ENCODE measurements around the gene FASTKD3. TPM values are rescaled to one million over a fixed set of nuclear protein-coding genes. Genes with fewer than 3 reads are reported as not detected.
"Not testable (repeated sequence)": the region's sequence is repeated elsewhere in the genome, so short reads cannot be mapped to it uniquely, and the experiment has no call there.

Gene FASTKD3
- 11.2 TPM for polyA plus RNA-seq

- Mint-ChIP-seq H3K9me3 (no peaks in the 10 kb centered on the region), H3K27ac (peak within 1 kb of the TSS; percentile 68 to 92 (median 77)), H3K36me3 (peaks cover 7% of the 10 kb centered on the region), H3K4me1 (peaks cover 53 to 58% (median 53%) of the 10 kb centered on the region in 3 donors), H3K27me3 (no peaks in the 10 kb centered on the region), H3K4me3 (peak within 1 kb of the TSS; percentile 91 to 99 (median 94))
Measured at GRCh38 chr5:7868773-7869473, at the start of gene FASTKD3, which contains the start of gene MTRR. TSS of gene FASTKD3 (minus strand) at chr5:7869031. CDS start at chr5:7868083, 948 bp downstream. TSS of gene MTRR (plus strand) at chr5:7869148. CDS start at chr5:7870795, 1,647 bp downstream.

- H3K27ac Mint-ChIP-seq: no peak overlapping the region
- peaks cover 7% of the 10 kb centered on the region for H3K36me3 Mint-ChIP-seq
- H3K27me3 Mint-ChIP-seq: no peaks in the 10 kb centered on the region
- H3K4me1 Mint-ChIP-seq: no peaks in the 10 kb centered on the region
- H3K9me3 Mint-ChIP-seq: peaks cover 7 to 10% (median 10%) of the 10 kb centered on the region in 3 donors
- no peak overlapping the region for H3K4me3 Mint-ChIP-seq
Measured at GRCh38 chr5:7917130-7918123, 48.6 kb upstream of the FASTKD3 start.

- no peaks in the 10 kb centered on the region for H3K27me3 Mint-ChIP-seq
- H3K4me1 Mint-ChIP-seq: no peaks in the 10 kb centered on the region
- no peak overlapping the region for H3K27ac Mint-ChIP-seq
- no peak overlapping the region for H3K4me3 Mint-ChIP-seq
- peaks cover 10% of the 10 kb centered on the region for H3K36me3 Mint-ChIP-seq
- peaks cover 7 to 10% (median 10%) of the 10 kb centered on the region in 3 donors for H3K9me3 Mint-ChIP-seq
Measured at GRCh38 chr5:7916171-7916804, 47.5 kb upstream of the FASTKD3 start.

- H3K4me3 Mint-ChIP-seq, H3K4me1 Mint-ChIP-seq, H3K27me3 Mint-ChIP-seq, H3K27ac Mint-ChIP-seq: not testable (repeated sequence)
- H3K36me3 Mint-ChIP-seq: peaks cover 34% of the 10 kb centered on the region
- H3K9me3 Mint-ChIP-seq: peaks cover 18 to 39% (median 18%) of the 10 kb centered on the region in 3 donors
Measured at GRCh38 chr5:7911429-7911771, 42.6 kb upstream of the FASTKD3 start.

GRCh38 chr5:7910738-7911428, 42.1 kb upstream of the FASTKD3 start:
- no peaks in the 10 kb centered on the region for H3K27me3 Mint-ChIP-seq
- H3K4me3 Mint-ChIP-seq: no peak overlapping the region
- H3K9me3 Mint-ChIP-seq: peaks cover 18 to 39% (median 18%) of the 10 kb centered on the region in 3 donors
- H3K36me3 Mint-ChIP-seq: peaks cover 34% of the 10 kb centered on the region
- no peak overlapping the region for H3K27ac Mint-ChIP-seq
- H3K4me1 Mint-ChIP-seq: no peaks in the 10 kb centered on the region

GRCh38 chr5:7908317-7908716, 39.5 kb upstream of the FASTKD3 start:
- Mint-ChIP-seq H3K27ac (no peak overlapping the region), H3K9me3 (peaks cover 15 to 38% (median 18%) of the 10 kb centered on the region in 3 donors), H3K4me3 (no peak overlapping the region), H3K36me3 (peaks cover 41% of the 10 kb centered on the region), H3K4me1 (peaks cover 0 to 3% (median 0%) of the 10 kb centered on the region in 3 donors), H3K27me3 (no peaks in the 10 kb centered on the region)

GRCh38 chr5:7907612-7908011, 38.8 kb upstream of the FASTKD3 start:
- peaks cover 36% of the 10 kb centered on the region for H3K36me3 Mint-ChIP-seq
- peak overlapping the region in 1 of 4 donors; percentile 9 for H3K4me3 Mint-ChIP-seq
- H3K4me1 Mint-ChIP-seq: peaks cover 0 to 3% (median 0%) of the 10 kb centered on the region in 3 donors
- peaks cover 10 to 31% (median 13%) of the 10 kb centered on the region in 3 donors for H3K9me3 Mint-ChIP-seq
- H3K27me3 Mint-ChIP-seq: no peaks in the 10 kb centered on the region
- no peak overlapping the region for H3K27ac Mint-ChIP-seq

- Mint-ChIP-seq H3K4me3 (no peak overlapping the region), H3K27me3 (no peaks in the 10 kb centered on the region), H3K36me3 (peaks cover 30% of the 10 kb centered on the region), H3K4me1 (peaks cover 0 to 3% (median 0%) of the 10 kb centered on the region in 3 donors), H3K27ac (no peak overlapping the region), H3K9me3 (peaks cover 3 to 20% (median 11%) of the 10 kb centered on the region in 3 donors)
Measured at GRCh38 chr5:7904170-7904569, 35.3 kb upstream of the FASTKD3 start.

GRCh38 chr5:7902666-7903625, 34.1 kb upstream of the FASTKD3 start:
- no peaks in the 10 kb centered on the region for H3K27me3 Mint-ChIP-seq
- H3K9me3 Mint-ChIP-seq: peaks cover 2 to 10% (median 4%) of the 10 kb centered on the region in 3 donors
- H3K27ac Mint-ChIP-seq: no peak overlapping the region
- peaks cover 0 to 3% (median 0%) of the 10 kb centered on the region in 3 donors for H3K4me1 Mint-ChIP-seq
- H3K36me3 Mint-ChIP-seq: peaks cover 22% of the 10 kb centered on the region
- no peak overlapping the region for H3K4me3 Mint-ChIP-seq

GRCh38 chr5:7902201-7902600, 33.4 kb upstream of the FASTKD3 start:
- Mint-ChIP-seq H3K4me3 (no peak overlapping the region), H3K27me3 (no peaks in the 10 kb centered on the region), H3K27ac (peak overlapping the region in 1 of 3 donors; percentile 17), H3K36me3 (peaks cover 25% of the 10 kb centered on the region), H3K9me3 (peaks cover 0 to 4% (median 2%) of the 10 kb centered on the region in 3 donors), H3K4me1 (peaks cover 0 to 3% (median 0%) of the 10 kb centered on the region in 3 donors)

GRCh38 chr5:7897014-7897600, 28.3 kb upstream of the FASTKD3 start:
- no peaks in the 10 kb centered on the region for H3K9me3 Mint-ChIP-seq
- no peak overlapping the region for H3K4me3 Mint-ChIP-seq
- no peaks in the 10 kb centered on the region for H3K27me3 Mint-ChIP-seq
- H3K27ac Mint-ChIP-seq: no peak overlapping the region
- H3K36me3 Mint-ChIP-seq: peaks cover 14% of the 10 kb centered on the region
- H3K4me1 Mint-ChIP-seq: peaks cover 0 to 2% (median 2%) of the 10 kb centered on the region in 3 donors

- H3K27ac Mint-ChIP-seq: no peak overlapping the region
- no peak overlapping the region for H3K4me3 Mint-ChIP-seq
- peaks cover 0 to 2% (median 2%) of the 10 kb centered on the region in 3 donors for H3K4me1 Mint-ChIP-seq
- no peaks in the 10 kb centered on the region for H3K9me3 Mint-ChIP-seq
- no peaks in the 10 kb centered on the region for H3K27me3 Mint-ChIP-seq
- H3K36me3 Mint-ChIP-seq: peaks cover 14% of the 10 kb centered on the region
Measured at GRCh38 chr5:7894860-7895259, 26.0 kb upstream of the FASTKD3 start.

- no peak overlapping the region for H3K4me3 Mint-ChIP-seq
- H3K4me1 Mint-ChIP-seq: peaks cover 0 to 2% (median 2%) of the 10 kb centered on the region in 3 donors
- no peaks in the 10 kb centered on the region for H3K27me3 Mint-ChIP-seq
- H3K9me3 Mint-ChIP-seq: no peaks in the 10 kb centered on the region
- no peak overlapping the region for H3K27ac Mint-ChIP-seq
- peaks cover 14% of the 10 kb centered on the region for H3K36me3 Mint-ChIP-seq
Measured at GRCh38 chr5:7894439-7894838, 25.6 kb upstream of the FASTKD3 start.
